Liver (tissue), 9 donors: ENCODE data around the gene NDC1. TPM values are rescaled to one million over a fixed set of nuclear protein-coding genes. Genes with fewer than 3 reads are reported as not detected.

Source experiments
- DNase-seq: peaks from one replicate; pipeline ENCODE4 v3.0.0-alpha.2; 2017; ENCODE audit warnings: low spot score
- H3K27ac ChIP-seq, 2 donors: one replicate each; pipeline ENCODE4 v1.7.0; 2013; ENCODE audit warnings: inconsistent platforms in 2 of 2, low read length in 2 of 2, control low read depth in 1 of 2, low read depth in 1 of 2, mild to moderate bottlenecking in 1 of 2
- H3K27me3 ChIP-seq, 4 donors: one replicate each; pipeline versions ENCODE4 v1.6.1 to v1.7.0; 2013; ENCODE audit warnings: low read length in 3 of 4, inconsistent platforms in 1 of 4, mild to moderate bottlenecking in 1 of 4, moderate library complexity in 1 of 4; ENCODE audit not compliant: control insufficient read depth in 4 of 4, insufficient read depth in 4 of 4
- H3K36me3 ChIP-seq, 4 donors: one replicate each; pipeline versions ENCODE4 v1.6.1 to v1.7.0; 2013; ENCODE audit warnings: low read length in 3 of 4, mild to moderate bottlenecking in 3 of 4, low read depth in 1 of 4, moderate library complexity in 1 of 4; ENCODE audit not compliant: control insufficient read depth in 4 of 4, insufficient read depth in 3 of 4
- H3K4me1 ChIP-seq, 4 donors: one replicate each; pipeline versions ENCODE4 v1.6.1 to v1.7.0; 2013; ENCODE audit warnings: low read length in 3 of 4, mild to moderate bottlenecking in 3 of 4, moderate library complexity in 1 of 4; ENCODE audit not compliant: control insufficient read depth in 4 of 4, insufficient read depth in 4 of 4
- H3K4me3 ChIP-seq, 3 donors: one replicate each; pipeline versions ENCODE4 v1.6.1 to v1.7.0; 2013; ENCODE audit warnings: low read length in 3 of 3, control low read depth in 1 of 3, low read depth in 1 of 3, mild to moderate bottlenecking in 1 of 3
- H3K9ac ChIP-seq, 2 donors: one replicate each; pipeline ENCODE4 v1.7.0; 2013; ENCODE audit warnings: low read length in 2 of 2, mild to moderate bottlenecking in 2 of 2, moderate library complexity in 2 of 2, control low read depth in 1 of 2, low read depth in 1 of 2
- H3K9me3 ChIP-seq, 4 donors: one replicate each; pipeline versions ENCODE4 v1.6.1 to v1.7.0; 2013; ENCODE audit warnings: low read length in 3 of 4; ENCODE audit not compliant: control insufficient read depth in 4 of 4
- CTCF ChIP-seq: fragments of 150-350 bp; IDR thresholded peaks from 2 replicates; pipeline ENCODE4 v1.5.1; 2017; ENCODE audit warnings: improper control_type of control experiment, low read depth, low read length; ENCODE audit not compliant: missing input control
- EGR1 ChIP-seq, 2 donors: IDR thresholded peaks; 2 replicates each; pipeline ENCODE4 v1.6.1; 2016 to 2018; ENCODE audit warnings: antibody characterized with exemption in 2 of 2, low read depth in 2 of 2
- GABPA ChIP-seq, 2 donors: IDR thresholded peaks in 1 of 2; conservative IDR thresholded peaks in 1 of 2; 2 replicates each; pipeline ENCODE4 v1.6.1; 2016; ENCODE audit warnings: antibody characterized with exemption in 2 of 2, mild to moderate bottlenecking in 1 of 2, moderate library complexity in 1 of 2
- JUND ChIP-seq, 2 donors: IDR thresholded peaks; 2 replicates each; pipeline ENCODE4 v1.6.1; 2016; ENCODE audit warnings: antibody characterized with exemption in 2 of 2
- MAX ChIP-seq: IDR thresholded peaks from 2 replicates; pipeline ENCODE4 v1.6.1; 2016; ENCODE audit warnings: antibody characterized with exemption
- RAD21 ChIP-seq, 2 donors: IDR thresholded peaks; 2 replicates each; pipeline ENCODE4 v1.6.1; 2016; ENCODE audit warnings: antibody characterized with exemption in 2 of 2, mild to moderate bottlenecking in 2 of 2
- REST ChIP-seq: IDR thresholded peaks from 2 replicates; pipeline ENCODE4 v1.6.1; 2016; ENCODE audit warnings: antibody characterized with exemption, mild to moderate bottlenecking
- RXRA ChIP-seq, 2 donors: IDR thresholded peaks; 2 replicates each; pipeline ENCODE4 v1.6.1; 2017 to 2018; ENCODE audit warnings: antibody characterized with exemption in 2 of 2, mild to moderate bottlenecking in 1 of 2
- SP1 ChIP-seq: IDR thresholded peaks from 2 replicates; pipeline ENCODE4 v1.6.1; 2018; ENCODE audit warnings: antibody characterized with exemption, mild to moderate bottlenecking
- YY1 ChIP-seq: IDR thresholded peaks from 2 replicates; pipeline ENCODE4 v1.6.1; 2016; ENCODE audit warnings: antibody characterized with exemption, mild to moderate bottlenecking
- ZBTB33 ChIP-seq: IDR thresholded peaks from 2 replicates; pipeline ENCODE4 v1.6.1; 2016; ENCODE audit warnings: antibody characterized with exemption
- WGBS: extraction: QIAGEN DNeasy Blood & Tissue Kit; methylation state at CpG from one replicate; pipeline ENCODE4 v1.1.7; 2013; 5-methylcytosine and 5-hydroxymethylcytosine counted together
- polyA plus RNA-seq, 2 donors: library from polyadenylated mRNA; stranded (reverse) in 1 of 2; unstranded in 1 of 2; fragments of 200-250 nt in 1 of 2; fragments of >200 nt in 1 of 2; fragmentation: Nextera tagmentation in 1 of 2; extraction: Ambion mirVana in 1 of 2; gene quantifications; one replicate each; pipeline versions ENCODE4 v1.2.1 to v1.2.3, GENCODE V29; 2013 to 2015
- total RNA-seq, 2 donors: library from RNA; depleted of rRNA; stranded (reverse); fragments of >200 nt; gene quantifications; one replicate each; pipeline ENCODE4 v1.2.3, GENCODE V29; 2014
- donor health status: healthy.
- donor health status: healthy.
- donor health status: healthy.
- donor health status: healthy.
- donor health status: healthy.

Gene NDC1
- total and polyA plus RNA-seq, 4 donors: 2.2 to 17.9 (median 5.8) TPM

GRCh38 chr1:53766194-53766742 is 71.8 kb downstream of the NDC1 start:
- TF ChIP-seq CTCF (no peak), SP1 (no peak), YY1 (no peak), JUND (IDR thresholded peaks at IDR 0.05) (no peak)
- DNase-seq: no peak
- WGBS: 88% methylated on average over 3 of the region's 3 CpGs
- H3K36me3 ChIP-seq: peaks cover 0 to 4% (median 2%) of the 10 kb centered on the region in 4 donors
- no peak overlapping the region for H3K27ac ChIP-seq
- H3K4me1 ChIP-seq: no peaks in the 10 kb centered on the region
- H3K27me3 ChIP-seq: no peaks in the 10 kb centered on the region
- no peak overlapping the region for H3K4me3 ChIP-seq
- H3K9me3 ChIP-seq: no peaks in the 10 kb centered on the region
- H3K9ac ChIP-seq: no peak overlapping the region

GRCh38 chr1:53765657-53766056 is 72.4 kb downstream of the NDC1 start:
- WGBS: 81% methylated on average over 1 of the region's 1 CpG

More at GRCh38 chr1:53765657-53766056, 72.4 kb downstream of the NDC1 start:
- no peak for DNase-seq
- Histone ChIP-seq H3K9me3 (no peaks in the 10 kb centered on the region), H3K27ac (no peak overlapping the region), H3K9ac (no peak overlapping the region), H3K4me3 (no peak overlapping the region), H3K27me3 (no peaks in the 10 kb centered on the region), H3K4me1 (no peaks in the 10 kb centered on the region), H3K36me3 (peaks cover 0 to under 1% (median under 1%) of the 10 kb centered on the region in 4 donors)
- TF ChIP-seq ZBTB33: no peak
- TF ChIP-seq REST: no peak
- no peak for TF ChIP-seq MAX
- TF ChIP-seq GABPA (IDR thresholded peaks at IDR 0.05 in 1 of 2, conservative IDR thresholded peaks at IDR 0.05 in 1 of 2): no peak
- no peak for TF ChIP-seq EGR1 (IDR thresholded peaks at IDR 0.05; ENCODE audit: low read depth in 2 of 2)
- no peak for TF ChIP-seq RAD21 (IDR thresholded peaks at IDR 0.05)
- TF ChIP-seq JUND (IDR thresholded peaks at IDR 0.05): no peak
- no peak for TF ChIP-seq RXRA (IDR thresholded peaks at IDR 0.05)
